Measurements from ENCODE around the gene RIT2. TPM values are rescaled to one million over a fixed set of nuclear protein-coding genes. Genes with fewer than 3 reads are reported as not detected.

Gene RIT2
- total RNA-seq, 4 donors from 2014 or later: not detected

DNA sequence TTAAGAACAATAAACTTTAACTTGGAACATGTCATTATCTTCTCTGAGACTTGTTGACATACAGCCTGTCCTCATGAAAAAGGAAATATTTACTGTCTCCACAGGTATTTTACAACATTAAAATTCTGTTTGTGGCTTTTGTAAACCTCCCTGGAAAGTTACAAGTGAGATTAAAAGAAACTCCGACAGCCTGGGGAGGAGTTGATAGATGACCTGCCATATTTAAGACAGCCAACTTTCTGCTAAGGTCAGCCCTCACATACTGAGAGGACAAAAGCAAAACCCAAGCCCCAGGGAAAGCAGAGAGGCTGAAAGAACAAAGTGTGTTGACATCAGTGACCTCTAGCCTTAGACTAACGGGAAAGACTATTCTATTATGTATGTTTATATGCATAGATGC lies 350.2 kb downstream of the RIT2 start:
- TF ChIP-seq, protein P1, sequence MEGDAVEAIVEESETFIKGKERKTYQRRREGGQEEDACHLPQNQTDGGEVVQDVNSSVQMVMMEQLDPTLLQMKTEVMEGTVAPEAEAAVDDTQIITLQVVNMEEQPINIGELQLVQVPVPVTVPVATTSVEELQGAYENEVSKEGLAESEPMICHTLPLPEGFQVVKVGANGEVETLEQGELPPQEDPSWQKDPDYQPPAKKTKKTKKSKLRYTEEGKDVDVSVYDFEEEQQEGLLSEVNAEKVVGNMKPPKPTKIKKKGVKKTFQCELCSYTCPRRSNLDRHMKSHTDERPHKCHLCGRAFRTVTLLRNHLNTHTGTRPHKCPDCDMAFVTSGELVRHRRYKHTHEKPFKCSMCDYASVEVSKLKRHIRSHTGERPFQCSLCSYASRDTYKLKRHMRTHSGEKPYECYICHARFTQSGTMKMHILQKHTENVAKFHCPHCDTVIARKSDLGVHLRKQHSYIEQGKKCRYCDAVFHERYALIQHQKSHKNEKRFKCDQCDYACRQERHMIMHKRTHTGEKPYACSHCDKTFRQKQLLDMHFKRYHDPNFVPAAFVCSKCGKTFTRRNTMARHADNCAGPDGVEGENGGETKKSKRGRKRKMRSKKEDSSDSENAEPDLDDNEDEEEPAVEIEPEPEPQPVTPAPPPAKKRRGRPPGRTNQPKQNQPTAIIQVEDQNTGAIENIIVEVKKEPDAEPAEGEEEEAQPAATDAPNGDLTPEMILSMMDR (IDR thresholded peaks at IDR 0.05; ENCODE audit: low read depth): no peak

DNA sequence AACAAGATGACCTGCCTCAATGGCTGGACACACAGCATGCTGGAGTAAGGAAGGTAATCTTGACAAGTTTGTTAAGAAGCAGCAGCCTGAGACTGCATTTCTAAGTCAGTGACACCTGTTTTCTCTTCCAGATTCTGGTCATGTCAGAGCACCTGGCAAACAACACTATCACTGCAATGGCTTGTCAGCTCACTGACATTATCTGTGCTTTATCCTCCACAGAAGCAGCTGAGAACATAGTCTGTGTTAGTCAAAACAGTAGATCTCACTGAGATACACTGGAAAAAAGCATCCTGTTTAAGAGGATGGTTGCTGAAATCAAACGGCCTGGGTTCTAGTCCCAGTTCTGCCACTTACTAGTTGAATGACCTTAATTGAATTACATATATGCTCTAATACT lies 355.2 kb downstream of the RIT2 start:
- TF ChIP-seq, protein P1 (IDR thresholded peaks at IDR 0.05; ENCODE audit: low read depth): no peak

DNA sequence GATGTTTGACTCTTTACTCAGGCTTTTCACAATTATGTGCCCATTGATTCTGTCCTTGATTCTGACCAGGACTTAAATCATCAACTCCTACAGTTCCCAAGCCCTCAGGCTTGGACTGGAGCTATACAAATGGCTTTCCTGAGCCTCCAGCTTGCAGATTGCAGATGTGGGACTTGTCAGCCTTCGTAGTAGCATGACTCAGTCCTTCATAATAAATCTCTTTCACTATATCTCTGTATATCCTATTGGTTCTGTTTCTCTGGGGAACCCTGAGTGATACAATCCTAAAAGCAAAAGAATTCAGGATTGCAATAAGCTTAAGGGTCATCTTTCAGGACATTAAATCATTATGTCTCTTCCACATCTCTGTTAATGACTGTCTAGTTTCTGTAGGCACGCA lies 356.6 kb downstream of the RIT2 start:
- TF ChIP-seq, protein P1 (IDR thresholded peaks at IDR 0.05; ENCODE audit: low read depth): no peak

DNA sequence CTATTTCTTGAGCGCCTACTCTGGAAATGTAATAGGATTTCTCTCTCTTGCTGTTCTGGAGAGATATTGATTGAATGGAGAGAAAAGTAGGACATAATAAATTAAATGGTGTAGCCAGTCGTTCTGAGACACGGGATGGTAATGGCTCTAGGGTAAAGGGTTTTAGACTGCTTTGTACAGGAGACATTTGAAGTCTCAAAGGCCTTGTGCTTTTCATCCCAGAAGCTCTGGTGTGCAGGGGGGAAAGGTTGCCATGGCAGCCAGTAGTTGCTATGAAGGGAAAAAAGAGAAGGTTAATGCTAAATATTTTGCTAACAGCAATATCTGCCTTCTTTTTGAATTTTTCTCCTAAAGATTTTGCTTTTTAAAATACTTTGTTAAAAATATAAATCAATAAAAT lies 359.3 kb downstream of the RIT2 start:
- TF ChIP-seq, protein P1 (IDR thresholded peaks at IDR 0.05; ENCODE audit: low read depth): no peak

DNA sequence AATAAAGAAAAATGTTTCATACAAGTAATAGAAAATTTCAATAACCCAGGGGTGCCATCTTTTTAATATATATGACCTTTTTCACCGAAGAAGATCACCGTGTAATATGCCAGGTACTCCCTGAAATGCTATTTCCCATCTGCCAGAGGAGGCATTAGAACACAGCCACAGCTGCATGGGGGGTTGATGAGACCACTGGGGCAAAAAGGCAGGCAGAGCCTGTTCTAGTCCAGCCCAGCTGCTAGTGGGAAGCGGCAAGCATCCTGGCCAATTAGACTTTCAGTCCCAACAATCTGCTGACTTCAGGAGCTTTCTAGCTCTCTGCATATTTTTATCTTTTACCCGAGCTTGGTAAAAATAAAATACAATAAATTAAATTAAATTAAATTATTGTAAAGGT lies 362.6 kb downstream of the RIT2 start:
- TF ChIP-seq, protein P1 (IDR thresholded peaks at IDR 0.05; ENCODE audit: low read depth): no peak

DNA sequence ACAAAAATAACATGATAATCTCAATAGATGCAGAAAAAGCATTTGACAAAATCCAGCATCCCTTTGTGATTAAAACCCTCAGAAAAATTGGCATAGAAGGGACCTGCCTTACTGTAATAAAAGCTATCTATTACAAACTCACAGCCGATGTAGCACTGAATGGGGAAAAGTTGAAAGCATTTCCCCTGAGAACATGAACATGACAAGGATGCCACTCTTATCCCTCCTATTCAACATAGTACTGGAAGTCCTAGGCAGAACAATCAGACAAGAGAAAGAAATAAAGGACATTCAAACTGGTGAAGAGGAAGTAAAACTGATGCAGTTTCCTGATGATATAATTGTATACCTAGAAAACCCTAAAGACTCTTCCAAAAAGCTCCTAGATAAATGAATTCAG lies 368.7 kb downstream of the RIT2 start:
- TF ChIP-seq, protein P1 (IDR thresholded peaks at IDR 0.05; ENCODE audit: low read depth): no peak

DNA sequence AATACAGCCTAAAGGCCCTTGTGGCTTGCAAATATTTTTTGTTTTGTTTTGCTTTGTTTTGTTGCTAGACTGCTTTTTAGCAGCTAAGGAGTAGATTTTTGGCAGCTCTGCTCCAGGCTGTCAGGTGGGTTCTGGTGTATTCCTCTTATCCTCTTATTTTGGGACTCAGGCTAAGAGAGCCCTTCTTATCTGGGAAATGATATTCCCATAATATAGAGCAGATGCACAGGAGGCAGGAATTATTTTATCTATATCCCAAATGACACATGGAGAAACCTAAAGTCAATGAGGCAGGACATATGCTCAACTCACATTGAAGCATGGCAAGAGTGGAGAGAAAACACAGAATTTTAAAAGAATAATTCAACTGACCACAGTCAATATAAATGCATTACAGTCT lies 369.6 kb downstream of the RIT2 start:
- TF ChIP-seq, protein P1 (IDR thresholded peaks at IDR 0.05; ENCODE audit: low read depth): no peak

Data from subcutaneous adipose tissue (tissue), 4 donors.